ENCODE results near the gene LYRM7.

The LYRM7 gene

DNA sequence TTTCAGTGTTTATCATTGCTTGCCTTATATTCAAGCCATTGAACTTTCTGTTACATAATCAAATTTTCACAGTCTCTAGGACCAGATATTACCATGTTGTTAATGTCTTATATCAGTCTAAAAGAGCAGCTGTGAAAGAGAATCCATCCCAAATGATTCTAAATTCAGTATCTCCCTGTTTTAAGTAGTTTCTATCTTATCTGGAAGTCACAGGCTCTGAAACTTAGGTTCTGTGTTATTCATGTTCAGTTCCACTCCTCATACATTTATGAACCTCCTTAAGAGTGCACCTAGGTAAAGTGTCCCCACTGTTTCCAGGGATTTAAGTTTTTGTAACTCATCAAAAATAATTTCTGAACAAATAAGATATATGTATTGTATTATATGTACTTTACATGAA is 9.7 kb downstream of the LYRM7 start:
- DNase-seq, result no peak
- no peak overlapping the region for H3K4me3 ChIP-seq (ENCODE audit: insufficient read depth in 1 of 2, low read depth in 1 of 2, low read length in 2 of 2)
- no peak overlapping the region for H3K18ac ChIP-seq (ENCODE audit: low read depth in 1 of 2, low read length in 2 of 2)
- H3K79me1 ChIP-seq (replicated peaks; ENCODE audit: low read length, poor library complexity, severe bottlenecking), result peaks cover 1% of the 10 kb centered on the region
- H2BK5ac ChIP-seq (ENCODE audit: low read depth, low read length, poor library complexity, severe bottlenecking), result no peak overlapping the region
- no peak overlapping the region for H4K91ac ChIP-seq (ENCODE audit: low read length)
- H3K14ac ChIP-seq (ENCODE audit: low read length in 2 of 2), result no peak overlapping the region
- no peaks in the 10 kb centered on the region for H3K9me3 ChIP-seq (ENCODE audit: control insufficient read depth, low read length)
- no peak overlapping the region for H3K4me2 ChIP-seq (ENCODE audit: low read length, poor library complexity, severe bottlenecking)
- H4K8ac ChIP-seq (ENCODE audit: low read length), result no peak overlapping the region
- no peak overlapping the region for H2BK15ac ChIP-seq (ENCODE audit: low read depth, poor library complexity, severe bottlenecking)
- H2AFZ ChIP-seq (ENCODE audit: low read depth, low read length), result no peak overlapping the region
- no peak overlapping the region for H3K9ac ChIP-seq (ENCODE audit: low read length)
- H3K27me3 ChIP-seq (ENCODE audit: control insufficient read depth in 1 of 2, insufficient read depth in 1 of 2, low read length in 2 of 2), result no peaks in the 10 kb centered on the region
- H2BK120ac ChIP-seq (ENCODE audit: low read depth, low read length), result no peak overlapping the region
- H3K23ac ChIP-seq (ENCODE audit: low read length in 2 of 2), result no peak overlapping the region
- no peaks in the 10 kb centered on the region for H3K4me1 ChIP-seq (ENCODE audit: control insufficient read depth, insufficient read depth, low read depth, low read length)
- H3K27ac ChIP-seq (ENCODE audit: low read length, poor library complexity, severe bottlenecking), result no peak overlapping the region
- H2BK12ac ChIP-seq (ENCODE audit: low read length in 2 of 2), result no peak overlapping the region
- H2AK5ac ChIP-seq (ENCODE audit: low read length, severe bottlenecking), result no peak overlapping the region
- no peak overlapping the region for H3K4ac ChIP-seq (ENCODE audit: low read depth in 1 of 2, low read length in 2 of 2)
- H3K36me3 ChIP-seq (ENCODE audit: control insufficient read depth in 1 of 2, insufficient read depth in 2 of 2, low read depth in 1 of 2, low read length in 2 of 2), result peaks cover 0 to 7% of the 10 kb centered on the region in 2 experiments

DNA sequence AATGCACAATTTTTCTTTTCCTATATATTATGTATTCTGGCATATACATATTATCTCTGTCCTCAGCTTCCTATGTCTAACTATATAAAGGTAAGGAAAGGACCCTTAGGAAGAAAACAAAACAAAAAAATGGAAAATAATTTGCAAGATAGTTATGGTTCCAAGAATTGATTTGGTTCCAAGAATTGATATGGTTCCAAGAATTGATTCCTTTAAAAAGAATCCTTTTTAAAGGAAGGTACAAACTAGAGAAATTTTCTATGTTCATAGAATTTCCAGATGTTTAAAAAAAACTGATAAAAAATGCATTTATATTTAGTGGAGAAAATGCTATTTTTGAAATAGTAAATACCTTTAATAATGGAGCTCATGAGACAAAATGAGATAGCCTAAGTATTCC is 12.1 kb downstream of the LYRM7 start:
- no peak overlapping the region for H4K8ac ChIP-seq (ENCODE audit: low read length)
- H3K18ac ChIP-seq (ENCODE audit: low read depth in 1 of 2, low read length in 2 of 2), result no peak overlapping the region

DNA sequence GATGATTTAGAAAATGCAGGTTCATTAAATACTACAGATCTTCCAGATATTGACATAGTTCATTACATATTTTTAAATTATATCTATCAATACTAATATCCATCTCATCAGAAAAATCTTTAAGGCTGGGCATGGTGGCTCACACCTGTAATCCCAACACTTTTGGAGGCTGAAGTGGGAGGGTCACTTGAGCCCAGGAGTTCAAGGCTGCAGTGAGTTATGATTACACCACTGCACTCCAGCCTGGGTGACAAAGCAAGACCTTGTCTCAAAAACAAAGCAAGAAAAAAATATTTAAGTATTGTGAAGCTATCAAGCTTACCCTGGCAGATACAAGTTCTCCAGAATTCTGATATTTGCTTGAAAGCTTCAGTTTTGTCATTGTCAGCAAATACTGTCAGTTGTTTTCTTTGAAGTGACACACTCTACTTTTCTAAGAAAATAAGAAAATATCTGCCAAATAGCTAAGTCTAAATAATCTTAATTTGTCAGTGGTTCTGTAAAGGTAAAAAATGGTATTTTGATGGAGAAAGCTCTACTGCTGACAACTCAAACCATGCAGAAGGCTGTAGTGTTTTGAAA is 14.9 kb downstream of the LYRM7 start:
- H2AFZ ChIP-seq (ENCODE audit: low read depth, low read length), result no peak overlapping the region
- no peaks in the 10 kb centered on the region for H3K79me1 ChIP-seq (replicated peaks; ENCODE audit: low read length, poor library complexity, severe bottlenecking)
- H3K4me1 ChIP-seq (ENCODE audit: control insufficient read depth, insufficient read depth, low read depth, low read length), result no peaks in the 10 kb centered on the region
- no peaks in the 10 kb centered on the region for H3K27me3 ChIP-seq (ENCODE audit: control insufficient read depth in 1 of 2, insufficient read depth in 1 of 2, low read length in 2 of 2)
- H3K36me3 ChIP-seq (ENCODE audit: control insufficient read depth in 1 of 2, insufficient read depth in 2 of 2, low read depth in 1 of 2, low read length in 2 of 2), result peaks cover 0 to 7% of the 10 kb centered on the region in 2 experiments
- H3K14ac ChIP-seq (ENCODE audit: low read length in 2 of 2), result no peak overlapping the region
- H3K23ac ChIP-seq (ENCODE audit: low read length in 2 of 2), result no peak overlapping the region
- H2AK5ac ChIP-seq (ENCODE audit: low read length, severe bottlenecking), result no peak overlapping the region
- no peak overlapping the region for H4K8ac ChIP-seq (ENCODE audit: low read length)
- no peak overlapping the region for H3K4me3 ChIP-seq (ENCODE audit: insufficient read depth in 1 of 2, low read depth in 1 of 2, low read length in 2 of 2)
- no peak for DNase-seq
- H3K9ac ChIP-seq (ENCODE audit: low read length), result no peak overlapping the region
- H4K91ac ChIP-seq (ENCODE audit: low read length), result no peak overlapping the region
- H2BK120ac ChIP-seq (ENCODE audit: low read depth, low read length), result no peak overlapping the region
- H3K4ac ChIP-seq (ENCODE audit: low read depth in 1 of 2, low read length in 2 of 2), result no peak overlapping the region
- H3K27ac ChIP-seq (ENCODE audit: low read length, poor library complexity, severe bottlenecking), result no peak overlapping the region
- no peaks in the 10 kb centered on the region for H3K9me3 ChIP-seq (ENCODE audit: control insufficient read depth, low read length)
- H3K18ac ChIP-seq (ENCODE audit: low read depth in 1 of 2, low read length in 2 of 2), result no peak overlapping the region
- no peak overlapping the region for H2BK12ac ChIP-seq (ENCODE audit: low read length in 2 of 2)
- no peak overlapping the region for H2BK15ac ChIP-seq (ENCODE audit: low read depth, poor library complexity, severe bottlenecking)
- no peak overlapping the region for H3K4me2 ChIP-seq (ENCODE audit: low read length, poor library complexity, severe bottlenecking)
- no peak overlapping the region for H2BK5ac ChIP-seq (ENCODE audit: low read depth, low read length, poor library complexity, severe bottlenecking)

More for the DNA sequence above, 12.1 kb downstream of the LYRM7 start:
- Histone ChIP-seq H2BK120ac (ENCODE audit: low read depth, low read length) (no peak overlapping the region), H3K14ac (ENCODE audit: low read length in 2 of 2) (no peak overlapping the region), H3K4me2 (ENCODE audit: low read length, poor library complexity, severe bottlenecking) (no peak overlapping the region), H3K27ac (ENCODE audit: low read length, poor library complexity, severe bottlenecking) (no peak overlapping the region), H3K4ac (ENCODE audit: low read depth in 1 of 2, low read length in 2 of 2) (no peak overlapping the region), H2BK5ac (ENCODE audit: low read depth, low read length, poor library complexity, severe bottlenecking) (no peak overlapping the region), H2BK15ac (ENCODE audit: low read depth, poor library complexity, severe bottlenecking) (no peak overlapping the region), H3K4me3 (ENCODE audit: insufficient read depth in 1 of 2, low read depth in 1 of 2, low read length in 2 of 2) (no peak overlapping the region), H3K79me1 (replicated peaks; ENCODE audit: low read length, poor library complexity, severe bottlenecking) (peaks cover 1% of the 10 kb centered on the region), H2BK12ac (ENCODE audit: low read length in 2 of 2) (no peak overlapping the region), H3K9ac (ENCODE audit: low read length) (no peak overlapping the region), H3K4me1 (ENCODE audit: control insufficient read depth, insufficient read depth, low read depth, low read length) (no peaks in the 10 kb centered on the region), H3K27me3 (ENCODE audit: control insufficient read depth in 1 of 2, insufficient read depth in 1 of 2, low read length in 2 of 2) (no peaks in the 10 kb centered on the region), H2AFZ (ENCODE audit: low read depth, low read length) (no peak overlapping the region), H3K36me3 (ENCODE audit: control insufficient read depth in 1 of 2, insufficient read depth in 2 of 2, low read depth in 1 of 2, low read length in 2 of 2) (peaks cover 0 to 7% of the 10 kb centered on the region in 2 experiments), H3K23ac (ENCODE audit: low read length in 2 of 2) (no peak overlapping the region), H4K91ac (ENCODE audit: low read length) (no peak overlapping the region), H2AK5ac (ENCODE audit: low read length, severe bottlenecking) (no peak overlapping the region), H3K9me3 (ENCODE audit: control insufficient read depth, low read length) (no peaks in the 10 kb centered on the region)
- no peak for DNase-seq

DNA sequence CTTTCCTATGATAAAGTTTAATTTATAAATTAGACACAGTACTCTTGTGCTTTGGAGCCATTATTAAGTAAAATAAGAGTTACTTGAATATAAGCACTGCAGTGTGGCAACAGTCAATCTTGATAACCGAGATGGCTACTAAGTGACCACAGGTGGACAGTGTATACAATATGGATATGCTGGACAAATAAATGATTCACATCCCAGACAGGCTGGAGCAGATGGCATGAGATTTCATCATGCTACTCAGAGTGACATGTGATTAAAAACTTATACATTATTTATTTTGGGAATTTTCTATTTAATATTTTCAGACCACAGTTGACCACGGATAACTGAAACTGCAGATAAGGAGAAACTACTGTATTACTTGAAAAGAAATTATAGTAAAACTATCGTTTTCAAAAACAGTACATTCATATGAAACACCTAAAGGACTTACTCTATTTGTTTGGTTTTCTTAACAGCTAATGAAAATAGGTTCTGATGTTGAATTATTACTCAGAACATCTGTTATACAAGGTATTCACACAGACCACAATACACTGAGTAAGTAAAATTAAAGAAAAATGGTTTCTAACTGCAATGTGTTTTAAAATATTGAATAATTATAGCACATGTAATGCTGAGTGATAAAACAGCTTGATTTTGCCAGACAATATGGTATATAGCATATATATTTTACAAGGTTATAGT is 16.0 kb downstream of the LYRM7 start:
- no peak overlapping the region for H2BK120ac ChIP-seq (ENCODE audit: low read depth, low read length)
- H3K36me3 ChIP-seq (ENCODE audit: control insufficient read depth in 1 of 2, insufficient read depth in 2 of 2, low read depth in 1 of 2, low read length in 2 of 2), result peaks cover 0 to 7% of the 10 kb centered on the region in 2 experiments
- H3K23ac ChIP-seq (ENCODE audit: low read length in 2 of 2), result no peak overlapping the region
- peak; percentile 26 for DNase-seq
- 86% methylated on average over 1 of the region's 3 CpGs for WGBS
- H2BK12ac ChIP-seq (ENCODE audit: low read length in 2 of 2), result no peak overlapping the region
- H3K4me2 ChIP-seq (ENCODE audit: low read length, poor library complexity, severe bottlenecking), result no peak overlapping the region
- H3K79me1 ChIP-seq (replicated peaks; ENCODE audit: low read length, poor library complexity, severe bottlenecking), result no peaks in the 10 kb centered on the region
- no peak overlapping the region for H2BK15ac ChIP-seq (ENCODE audit: low read depth, poor library complexity, severe bottlenecking)
- H3K9ac ChIP-seq (ENCODE audit: low read length), result no peak overlapping the region
- H3K27ac ChIP-seq (ENCODE audit: low read length, poor library complexity, severe bottlenecking), result no peak overlapping the region
- H4K8ac ChIP-seq (ENCODE audit: low read length), result no peak overlapping the region
- no peaks in the 10 kb centered on the region for H3K4me1 ChIP-seq (ENCODE audit: control insufficient read depth, insufficient read depth, low read depth, low read length)
- no peaks in the 10 kb centered on the region for H3K9me3 ChIP-seq (ENCODE audit: control insufficient read depth, low read length)
- H2AFZ ChIP-seq (ENCODE audit: low read depth, low read length), result no peak overlapping the region
- no peaks in the 10 kb centered on the region for H3K27me3 ChIP-seq (ENCODE audit: control insufficient read depth in 1 of 2, insufficient read depth in 1 of 2, low read length in 2 of 2)
- H4K91ac ChIP-seq (ENCODE audit: low read length), result no peak overlapping the region
- no peak overlapping the region for H3K18ac ChIP-seq (ENCODE audit: low read depth in 1 of 2, low read length in 2 of 2)
- no peak overlapping the region for H3K4ac ChIP-seq (ENCODE audit: low read depth in 1 of 2, low read length in 2 of 2)
- H2AK5ac ChIP-seq (ENCODE audit: low read length, severe bottlenecking), result no peak overlapping the region
- H3K14ac ChIP-seq (ENCODE audit: low read length in 2 of 2), result no peak overlapping the region
- no peak overlapping the region for H3K4me3 ChIP-seq (ENCODE audit: insufficient read depth in 1 of 2, low read depth in 1 of 2, low read length in 2 of 2)
- no peak overlapping the region for H2BK5ac ChIP-seq (ENCODE audit: low read depth, low read length, poor library complexity, severe bottlenecking)
